Activated gamma-delta T cell treated with anti-CD3 and anti-CD28 coated beads, Interleukin-2, amount 50 U/mL, for 16 hours (primary cell): ENCODE results near the gene KIFC1.
A peak's percentile ranks its signal among the peaks of the same experiment; 100 is the strongest.
"Not testable (repeated sequence)": the region's sequence is repeated elsewhere in the genome, so short reads cannot be mapped to it uniquely, and the experiment has no call there.

Experiments
- DNase-seq: peaks from one replicate; pipeline ENCODE4 v3.0.0-alpha.2; 2020; ENCODE audit warnings: low read depth

KIFC1 gene

GRCh38 chr6:33391278-33391921 lies at the start of gene KIFC1:
Gene KIFC1 (plus strand): TSS chr6:33391823. CDS start chr6:33391986, 163 bp downstream.
- DNase-seq: peak; percentile 99

- DNase-seq: not testable (repeated sequence)
Observed at GRCh38 chr6:33343606-33343952, 48.0 kb upstream of the KIFC1 start.

DNA sequence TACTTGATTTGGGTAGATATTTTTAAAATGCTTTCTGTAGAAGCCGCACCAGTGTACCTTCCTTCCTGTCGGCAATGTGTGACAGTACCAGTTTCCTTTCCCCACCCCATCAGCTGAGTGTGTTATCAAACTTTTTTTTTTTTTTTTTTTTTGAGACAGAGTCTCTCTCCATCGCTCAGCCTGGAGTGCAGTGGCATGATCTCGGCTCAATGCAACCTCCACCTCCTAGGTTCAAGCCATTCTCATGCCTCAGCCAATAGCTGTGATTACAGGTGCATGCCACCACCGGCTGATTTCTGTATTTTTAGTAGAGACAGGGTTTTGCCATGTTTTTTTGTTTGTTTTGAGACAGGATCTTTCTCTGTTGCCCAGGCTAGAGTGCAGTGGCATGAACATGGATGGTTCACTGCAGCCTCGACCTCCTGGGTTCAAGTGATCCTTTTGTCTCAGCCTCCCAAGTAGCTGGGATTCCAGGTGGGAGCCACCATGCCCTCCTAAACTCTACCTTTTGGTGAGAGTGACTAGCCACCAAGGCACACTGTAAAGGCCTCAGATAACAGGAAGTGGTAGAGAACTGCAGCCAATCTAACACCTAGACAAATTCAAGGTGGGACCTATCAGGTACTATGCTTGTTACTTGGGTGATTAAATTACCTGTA lies 47.5 kb upstream of the KIFC1 start:
- peak; percentile 45 for DNase-seq

GRCh38 chr6:33344701-33345697 lies 46.6 kb upstream of the KIFC1 start:
- DNase-seq: peak; percentile 54

GRCh38 chr6:33346972-33347371 lies 44.7 kb upstream of the KIFC1 start:
- DNase-seq: not testable (repeated sequence)

GRCh38 chr6:33347816-33348215 lies 43.8 kb upstream of the KIFC1 start:
- no peak for DNase-seq

GRCh38 chr6:33355860-33356259 lies 35.8 kb upstream of the KIFC1 start:
- DNase-seq: not testable (repeated sequence)

GRCh38 chr6:33356295-33356694 lies 35.3 kb upstream of the KIFC1 start:
- no peak for DNase-seq

- DNase-seq: not testable (repeated sequence)
Observed at GRCh38 chr6:33357160-33357871, 34.3 kb upstream of the KIFC1 start.

DNA sequence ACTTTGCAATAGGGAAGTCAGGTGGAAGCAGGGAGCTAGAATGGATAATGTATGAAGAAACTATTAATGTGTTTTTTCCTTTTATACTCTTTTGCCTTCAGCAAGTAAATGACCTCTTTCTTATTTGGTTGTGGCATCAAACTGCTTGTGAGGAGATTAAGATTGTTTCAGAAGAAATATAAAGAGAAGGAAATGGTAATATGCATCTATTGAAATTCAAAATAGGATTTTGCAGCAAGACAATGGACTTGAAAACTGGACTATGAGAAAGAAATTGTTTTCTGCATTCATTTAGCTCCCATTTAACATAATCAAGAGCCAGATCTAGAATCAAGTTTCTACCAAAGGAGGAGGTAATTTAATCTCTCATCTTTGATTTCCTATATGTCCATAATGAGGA lies 32.3 kb upstream of the KIFC1 start:
- DNase-seq: no peak

DNA sequence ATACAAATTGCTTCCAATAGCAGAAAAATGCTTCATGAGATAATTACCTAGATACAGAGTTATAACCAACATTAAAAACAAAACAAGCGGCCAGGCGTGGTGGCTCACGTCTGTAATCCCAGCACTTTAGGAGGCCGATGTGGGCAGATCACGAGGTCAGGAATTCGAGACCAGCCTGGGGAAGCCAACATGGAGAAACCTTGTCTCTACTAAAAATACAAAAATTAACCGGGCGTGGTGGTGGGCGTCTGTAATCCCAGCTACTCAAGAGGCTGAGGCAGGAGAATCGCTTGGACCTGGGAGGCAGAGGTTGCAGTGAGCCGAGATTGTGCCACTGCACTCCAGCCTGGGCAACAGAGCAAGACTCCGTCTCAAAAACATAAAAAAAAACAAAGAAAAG lies 28.1 kb upstream of the KIFC1 start:
- not testable (repeated sequence) for DNase-seq

GRCh38 chr6:33364475-33365205 lies 27.0 kb upstream of the KIFC1 start:
- not testable (repeated sequence) for DNase-seq

DNA sequence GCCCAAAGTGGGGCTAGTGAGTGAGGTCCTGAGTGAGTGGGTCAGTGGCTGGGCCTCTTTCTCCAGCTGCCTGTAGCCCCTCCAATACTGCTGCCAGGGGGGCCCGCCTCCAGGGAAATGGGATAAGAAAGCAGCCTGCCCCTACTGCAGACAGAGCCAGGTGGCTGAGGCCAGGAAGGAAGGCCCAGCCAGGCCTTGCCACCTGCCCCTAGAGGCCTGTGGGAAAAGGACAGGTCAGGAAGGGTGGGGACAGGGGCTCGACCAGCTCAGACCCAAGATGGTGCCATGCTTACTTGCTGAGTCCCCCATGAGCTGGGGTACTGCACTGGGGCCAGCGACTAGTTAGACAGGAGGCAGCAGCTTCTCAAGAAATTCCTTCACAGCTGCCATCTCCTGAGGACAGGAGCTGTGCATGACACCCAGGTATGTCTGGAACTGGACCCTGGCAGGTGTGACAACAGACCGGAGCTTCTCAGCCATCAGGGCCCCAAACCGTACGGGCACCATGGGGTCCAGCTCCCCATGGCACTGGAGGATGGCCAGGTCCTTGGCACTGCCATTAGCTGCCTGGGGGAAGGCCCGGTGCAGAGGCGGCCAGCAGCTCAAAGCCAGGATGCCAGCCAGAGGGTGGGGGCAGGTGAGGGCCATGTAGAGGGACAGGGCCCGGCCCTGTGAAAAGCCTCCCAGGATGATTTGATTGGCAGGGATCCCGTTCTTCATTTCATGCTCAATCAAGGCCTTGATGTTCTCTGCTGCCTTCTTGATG lies 26.2 kb upstream of the KIFC1 start:
- DNase-seq: not testable (repeated sequence)

DNA sequence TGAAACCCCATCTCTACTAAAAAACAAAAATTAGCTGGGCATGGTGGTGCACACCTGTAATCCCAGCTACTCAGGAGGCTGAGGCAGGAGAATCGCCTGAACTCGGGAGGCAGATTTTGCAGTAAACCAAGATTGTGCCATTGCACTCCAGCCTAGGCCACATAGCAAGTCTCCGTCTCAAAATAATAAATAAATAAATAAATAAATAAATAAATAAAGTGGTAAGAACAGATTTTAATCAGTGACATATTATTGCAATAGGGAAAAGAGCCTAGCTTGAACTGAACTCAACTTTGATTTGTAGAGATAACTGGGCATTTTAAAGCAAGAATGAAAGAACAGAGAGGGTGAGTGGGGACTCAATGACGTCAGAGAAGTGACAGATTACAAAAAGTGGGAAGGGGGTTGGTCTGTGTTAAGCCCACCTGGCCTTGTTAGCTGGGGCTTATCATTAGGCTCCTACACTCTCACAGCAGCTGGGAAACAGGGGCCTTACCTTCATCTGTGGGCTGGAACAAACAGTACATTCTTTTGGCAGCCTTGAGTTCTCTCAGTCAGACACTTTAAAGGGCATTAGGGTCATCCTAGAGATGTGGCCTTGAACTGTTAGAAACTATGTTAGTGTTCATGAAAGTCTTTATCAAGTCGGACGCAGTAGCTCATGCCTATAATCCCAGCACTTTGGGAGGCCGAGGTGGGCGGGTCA lies 24.5 kb upstream of the KIFC1 start:
- DNase-seq: no peak

GRCh38 chr6:33367715-33368025 lies 24.0 kb upstream of the KIFC1 start:
- not testable (repeated sequence) for DNase-seq

GRCh38 chr6:33371901-33372300 lies 19.7 kb upstream of the KIFC1 start:
- not testable (repeated sequence) for DNase-seq

- no peak for DNase-seq
Observed at GRCh38 chr6:33372526-33373123, 19.0 kb upstream of the KIFC1 start.

DNA sequence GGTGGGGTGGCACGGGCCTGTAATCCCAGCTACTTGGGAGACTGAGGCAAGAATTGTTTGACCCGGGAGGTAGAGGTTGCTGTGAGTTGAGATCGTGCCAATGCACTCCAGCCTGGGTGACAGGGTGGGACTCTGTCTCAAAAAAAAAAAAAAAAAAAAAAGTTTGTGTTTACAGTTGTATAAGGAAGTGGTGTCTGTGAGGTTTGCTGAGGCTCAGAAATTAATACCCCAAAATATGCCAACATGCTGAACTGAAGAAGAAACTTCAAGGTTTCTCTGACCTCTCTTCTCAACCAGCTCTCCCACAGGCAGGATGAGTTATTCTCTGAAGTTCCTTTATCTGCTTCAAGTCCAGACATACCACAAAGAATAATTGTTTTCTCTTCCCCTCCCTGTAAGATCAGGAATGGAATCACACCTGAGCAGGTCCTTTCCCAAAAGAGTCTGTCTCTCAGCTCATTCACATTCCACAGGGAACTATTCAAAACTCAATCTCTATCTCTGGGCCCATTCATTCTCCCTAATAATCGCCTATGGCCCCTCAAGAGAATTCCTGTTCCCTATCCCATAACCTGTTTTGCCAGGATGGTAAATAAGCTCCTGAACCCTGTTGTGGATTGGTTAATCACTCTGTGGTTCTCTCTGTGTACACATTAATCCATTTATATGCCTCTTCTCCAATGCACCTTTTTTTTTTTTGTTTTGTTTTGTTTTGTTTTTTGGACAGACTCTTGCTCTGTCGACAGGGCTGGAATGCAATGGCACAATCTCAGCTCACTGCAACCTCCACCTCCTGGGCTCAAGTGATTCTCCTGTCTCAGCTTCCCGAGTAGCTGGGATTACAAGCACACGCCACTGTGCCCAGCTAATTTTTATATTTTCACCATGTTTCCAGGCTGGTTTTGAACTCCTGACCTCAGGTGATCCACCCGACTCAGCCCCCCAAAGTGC lies 17.4 kb upstream of the KIFC1 start:
- no peak for DNase-seq
